HepG2 (cell line): ENCODE results near the gene LIM2. TPM values are rescaled to one million over a fixed set of nuclear protein-coding genes. Genes with fewer than 3 reads are reported as not detected.

ENCODE experiments used
- AGO2 ChIP-seq: fragments of 200-400 bp; formaldehyde crosslinking; optimal IDR thresholded peaks from 2 replicates; pipeline ENCODE3; 2017; ENCODE audit warnings: mild to moderate bottlenecking, low read depth, low read length, moderate library complexity
- CHCHD3 ChIP-seq: sonication (generic); formaldehyde crosslinking; IDR thresholded peaks from 2 replicates; pipeline ENCODE4 v1.8.0; 2022; ENCODE audit warnings: mild to moderate bottlenecking, missing genetic modification reagents, moderate library complexity
- HMG20B ChIP-seq: conservative IDR thresholded peaks from 2 replicates; pipeline ENCODE4 v1.6.1; 2016; ENCODE audit warnings: missing genetic modification reagents, missing compliant biosample characterization
- HNF4A ChIP-seq: sonication (generic); formaldehyde crosslinking; IDR thresholded peaks from 2 replicates; pipeline ENCODE4 v1.4.0; 2020; ENCODE audit warnings: missing genetic modification reagents
- NFE2L2 ChIP-seq: fragments of 150-350 bp; IDR thresholded peaks from 2 replicates; pipeline ENCODE4 v1.6.1; 2014; ENCODE audit warnings: low read length
- NFRKB ChIP-seq: fragments of 450-650 bp; IDR thresholded peaks from 2 replicates; pipeline ENCODE4 v1.6.1; 2017
- NFYB ChIP-seq: sonication (generic); formaldehyde crosslinking; IDR thresholded peaks from 2 replicates; pipeline ENCODE4 v1.4.0; 2020; ENCODE audit warnings: missing genetic modification reagents
- PITX1 ChIP-seq: sonication (generic); formaldehyde crosslinking; IDR thresholded peaks from 2 replicates; pipeline ENCODE4 v1.5.1; 2020; ENCODE audit warnings: mild to moderate bottlenecking, missing genetic modification reagents
- POLR2G ChIP-seq: fragments of 200-400 bp; formaldehyde crosslinking; IDR thresholded peaks from 2 replicates; pipeline ENCODE4 v1.6.1; 2018; ENCODE audit warnings: mild to moderate bottlenecking, low read depth, low read length, moderate library complexity
- RBFOX2 ChIP-seq: fragments of 200-400 bp; formaldehyde crosslinking; IDR thresholded peaks from 2 replicates; pipeline ENCODE4 v1.6.1; 2017; ENCODE audit warnings: low read depth, mild to moderate bottlenecking, low read length
- RELA ChIP-seq: sonication (generic); formaldehyde crosslinking; IDR thresholded peaks from 2 replicates; pipeline ENCODE4 v1.4.0; 2020; ENCODE audit warnings: missing genetic modification reagents
- REPIN1 ChIP-seq: sonication (generic); formaldehyde crosslinking; IDR thresholded peaks from 2 replicates; pipeline ENCODE4 v1.8.0; 2022; ENCODE audit warnings: missing genetic modification reagents, low read depth, mild to moderate bottlenecking, borderline replicate concordance
- RNF219 ChIP-seq: sonication (generic); formaldehyde crosslinking; IDR thresholded peaks from 2 replicates; pipeline ENCODE4 v1.5.0; 2020; ENCODE audit warnings: mild to moderate bottlenecking, missing genetic modification reagents
- SMYD3 ChIP-seq: sonication (generic); formaldehyde crosslinking; IDR thresholded peaks from 2 replicates; pipeline ENCODE4 v1.8.1; 2023; ENCODE audit warnings: mild to moderate bottlenecking, missing genetic modification reagents
- WIZ ChIP-seq: sonication (generic); formaldehyde crosslinking; IDR thresholded peaks from 2 replicates; pipeline ENCODE4 v1.5.1; 2020; ENCODE audit warnings: mild to moderate bottlenecking, missing genetic modification reagents
- YEATS4 ChIP-seq: sonication (generic); formaldehyde crosslinking; IDR thresholded peaks from 2 replicates; pipeline ENCODE4 v1.4.0; 2020; ENCODE audit warnings: missing genetic modification reagents, borderline replicate concordance
- ZC3H13 ChIP-seq: sonication (generic); formaldehyde crosslinking; IDR thresholded peaks from 2 replicates; pipeline ENCODE4 v1.8.1; 2023; ENCODE audit warnings: mild to moderate bottlenecking, missing genetic modification reagents, moderate library complexity
- ZNF431 ChIP-seq: sonication (generic); formaldehyde crosslinking; IDR thresholded peaks from 2 replicates; pipeline ENCODE4 v1.9.0; 2022; ENCODE audit warnings: missing genetic modification reagents, low read depth, mild to moderate bottlenecking, borderline replicate concordance
- polyA plus RNA-seq, 8 experiments: library from polyadenylated mRNA; depleted of rRNA in 3 of 8; stranded (reverse) in 7 of 8; unstranded in 1 of 8; fragments of >200 nt; fragmentation: Illumina TruSeq in 4 of 8; extraction: Trizol in 4 of 8; gene quantifications; 2 replicates each; pipeline versions ENCODE4 v1.2.1 to v1.2.3, GENCODE V29; 2011 to 2016; ENCODE audit warnings: low read depth in 4 of 8, missing spikeins in 1 of 8, mixed read lengths in 1 of 8; ENCODE audit not compliant: insufficient read depth in 1 of 8
- total RNA-seq, 5 experiments: library from RNA; depleted of rRNA; stranded (reverse); fragments of >200 nt; fragmentation: Illumina TruSeq; extraction: Trizol; gene quantifications; 2 replicates each; pipeline ENCODE4 v1.2.3, GENCODE V29; 2016; ENCODE audit warnings: low read depth in 1 of 5
- TF ChIP-seq, protein P1 (sequence below): sonication (generic); formaldehyde crosslinking; IDR thresholded peaks from 2 replicates; pipeline ENCODE4 v1.5.1; 2020; ENCODE audit warnings: missing genetic modification reagents, mild to moderate bottlenecking, borderline replicate concordance
- TF ChIP-seq, protein P2 (sequence below): sonication (generic); formaldehyde crosslinking; IDR thresholded peaks from 2 replicates; pipeline ENCODE4 v1.4.0; 2020; ENCODE audit warnings: mild to moderate bottlenecking, missing genetic modification reagents

LIM2 gene
- total and polyA plus RNA-seq, 2 of the 13 experiments (the other 11 are each of a cell fraction or from before 2014, with no cell fraction given) = 1.3 TPM; not detected in 1

GRCh38 chr19:51345076-51345620, 42.6 kb downstream of the LIM2 start (continued):
- no peak for TF ChIP-seq SMYD3 (CRISPR knock-in tag)
- no peak for TF ChIP-seq ZNF431 (CRISPR knock-in tag)
- TF ChIP-seq PITX1 (CRISPR knock-in tag) = no peak
- TF ChIP-seq ZC3H13 (CRISPR knock-in tag) = 0 out of 2 replicates have a peak, but pooled peaks have one; percentile 9
- TF ChIP-seq CHCHD3 (CRISPR knock-in tag) = no peak
- 0 out of 2 replicates have a peak, but pooled peaks have one; percentile 59 for TF ChIP-seq RBFOX2
- TF ChIP-seq REPIN1 (CRISPR knock-in tag) = no peak
- no peak for TF ChIP-seq WIZ
- TF ChIP-seq HMG20B (CRISPR knock-in tag) = no peak
- no peak for TF ChIP-seq YEATS4 (CRISPR knock-in tag)
- TF ChIP-seq NFYB (CRISPR knock-in tag) = no peak
- TF ChIP-seq, protein P1, sequence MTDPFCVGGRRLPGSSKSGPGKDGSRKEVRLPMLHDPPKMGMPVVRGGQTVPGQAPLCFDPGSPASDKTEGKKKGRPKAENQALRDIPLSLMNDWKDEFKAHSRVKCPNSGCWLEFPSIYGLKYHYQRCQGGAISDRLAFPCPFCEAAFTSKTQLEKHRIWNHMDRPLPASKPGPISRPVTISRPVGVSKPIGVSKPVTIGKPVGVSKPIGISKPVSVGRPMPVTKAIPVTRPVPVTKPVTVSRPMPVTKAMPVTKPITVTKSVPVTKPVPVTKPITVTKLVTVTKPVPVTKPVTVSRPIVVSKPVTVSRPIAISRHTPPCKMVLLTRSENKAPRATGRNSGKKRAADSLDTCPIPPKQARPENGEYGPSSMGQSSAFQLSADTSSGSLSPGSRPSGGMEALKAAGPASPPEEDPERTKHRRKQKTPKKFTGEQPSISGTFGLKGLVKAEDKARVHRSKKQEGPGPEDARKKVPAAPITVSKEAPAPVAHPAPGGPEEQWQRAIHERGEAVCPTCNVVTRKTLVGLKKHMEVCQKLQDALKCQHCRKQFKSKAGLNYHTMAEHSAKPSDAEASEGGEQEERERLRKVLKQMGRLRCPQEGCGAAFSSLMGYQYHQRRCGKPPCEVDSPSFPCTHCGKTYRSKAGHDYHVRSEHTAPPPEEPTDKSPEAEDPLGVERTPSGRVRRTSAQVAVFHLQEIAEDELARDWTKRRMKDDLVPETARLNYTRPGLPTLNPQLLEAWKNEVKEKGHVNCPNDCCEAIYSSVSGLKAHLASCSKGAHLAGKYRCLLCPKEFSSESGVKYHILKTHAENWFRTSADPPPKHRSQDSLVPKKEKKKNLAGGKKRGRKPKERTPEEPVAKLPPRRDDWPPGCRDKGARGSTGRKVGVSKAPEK (CRISPR knock-in tag) = no peak
- peak; percentile 33; the same call in 1 of the 2 replicates for TF ChIP-seq POLR2G
- TF ChIP-seq, protein P2, sequence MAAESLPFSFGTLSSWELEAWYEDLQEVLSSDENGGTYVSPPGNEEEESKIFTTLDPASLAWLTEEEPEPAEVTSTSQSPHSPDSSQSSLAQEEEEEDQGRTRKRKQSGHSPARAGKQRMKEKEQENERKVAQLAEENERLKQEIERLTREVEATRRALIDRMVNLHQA (CRISPR knock-in tag) = no peak
- peak; percentile 92 for TF ChIP-seq AGO2
- no peak for TF ChIP-seq NFE2L2
- no peak for TF ChIP-seq RELA
- no peak for TF ChIP-seq RNF219 (CRISPR knock-in tag)
- no peak for TF ChIP-seq HNF4A
- no peak for TF ChIP-seq NFRKB
